BJ (cell line): ENCODE results near the gene LCA5L. TPM values are rescaled to one million over a fixed set of nuclear protein-coding genes. Genes with fewer than 3 reads are reported as not detected.
"Not testable (repeated sequence)": the region's sequence is repeated elsewhere in the genome, so short reads cannot be mapped to it uniquely, and the experiment has no call there.

Experiments used
- CTCF ChIA-PET: fragments of 350-600 bp; formaldehyde crosslinking; extraction: SDS; loops from one replicate; lab custom pipeline; 2021; ENCODE audit warnings: antibody characterized with exemption, inconsistent platforms; lab: Yijun Ruan, JAX
- POLR2A ChIA-PET: fragments of 300-600 bp; sonication (Branson Sonifier 250); formaldehyde crosslinking; extraction: SDS; loops from one replicate; lab custom pipeline; 2021; ENCODE audit warnings: antibody characterized with exemption; lab: Charles Lee
- DNase-seq: peaks from one replicate; pipeline ENCODE4 v3.0.0-alpha.2; 2011; ENCODE audit warnings: low read depth
- H3K27me3 ChIP-seq: 2 replicates; pipeline ENCODE4 v1.6.0; 2011; ENCODE audit warnings: low read length; ENCODE audit not compliant: control insufficient read depth, insufficient read depth
- H3K36me3 ChIP-seq: 2 replicates; pipeline ENCODE4 v1.5.1; 2011; ENCODE audit warnings: low read length; ENCODE audit not compliant: control insufficient read depth, insufficient read depth
- H3K4me3 ChIP-seq: 2 replicates; pipeline ENCODE4 v1.5.1; 2011; ENCODE audit warnings: low read depth, mild to moderate bottlenecking, control low read depth, low read length
- polyA plus RNA-seq: library from polyadenylated mRNA; depleted of rRNA; stranded (reverse); fragments of >200 nt; gene quantifications from 2 replicates; pipeline ENCODE4 v1.2.3, GENCODE V29; 2011
- TF ChIP-seq, protein P1 (sequence below): IDR thresholded peaks from 2 replicates; pipeline ENCODE4 v1.5.1; 2011; ENCODE audit warnings: low read depth, mild to moderate bottlenecking, control low read depth, inconsistent platforms, low read length, moderate library complexity; ENCODE audit not compliant: insufficient read depth

The LCA5L gene
- polyA plus RNA-seq, 1 experiment, result 0.69 TPM

DNA sequence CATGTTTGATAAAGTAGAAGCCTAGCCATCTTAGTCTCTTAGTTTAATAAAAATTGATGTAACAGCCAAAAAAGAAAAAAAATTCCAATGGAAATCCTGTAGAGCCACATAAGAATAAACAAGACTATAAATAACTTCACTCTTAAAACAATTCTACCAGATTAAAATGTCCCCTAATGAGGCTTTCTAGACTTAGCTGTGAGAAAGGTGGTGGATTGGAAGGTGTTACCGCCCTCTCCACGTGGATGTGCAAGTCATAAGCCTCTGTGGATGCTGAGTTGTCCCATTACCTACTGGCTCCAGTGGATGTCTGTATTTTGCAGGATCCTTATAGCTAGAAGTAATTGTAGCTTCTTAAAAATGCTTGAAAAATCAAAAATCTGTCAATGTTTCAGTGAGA is 14.6 kb downstream of the LCA5L start:
- Histone ChIP-seq H3K4me3 (no peak overlapping the region), H3K27me3 (no peaks in the 10 kb centered on the region), H3K36me3 (no peaks in the 10 kb centered on the region)
- TF ChIP-seq, protein P1, sequence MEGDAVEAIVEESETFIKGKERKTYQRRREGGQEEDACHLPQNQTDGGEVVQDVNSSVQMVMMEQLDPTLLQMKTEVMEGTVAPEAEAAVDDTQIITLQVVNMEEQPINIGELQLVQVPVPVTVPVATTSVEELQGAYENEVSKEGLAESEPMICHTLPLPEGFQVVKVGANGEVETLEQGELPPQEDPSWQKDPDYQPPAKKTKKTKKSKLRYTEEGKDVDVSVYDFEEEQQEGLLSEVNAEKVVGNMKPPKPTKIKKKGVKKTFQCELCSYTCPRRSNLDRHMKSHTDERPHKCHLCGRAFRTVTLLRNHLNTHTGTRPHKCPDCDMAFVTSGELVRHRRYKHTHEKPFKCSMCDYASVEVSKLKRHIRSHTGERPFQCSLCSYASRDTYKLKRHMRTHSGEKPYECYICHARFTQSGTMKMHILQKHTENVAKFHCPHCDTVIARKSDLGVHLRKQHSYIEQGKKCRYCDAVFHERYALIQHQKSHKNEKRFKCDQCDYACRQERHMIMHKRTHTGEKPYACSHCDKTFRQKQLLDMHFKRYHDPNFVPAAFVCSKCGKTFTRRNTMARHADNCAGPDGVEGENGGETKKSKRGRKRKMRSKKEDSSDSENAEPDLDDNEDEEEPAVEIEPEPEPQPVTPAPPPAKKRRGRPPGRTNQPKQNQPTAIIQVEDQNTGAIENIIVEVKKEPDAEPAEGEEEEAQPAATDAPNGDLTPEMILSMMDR, result no peak
- CTCF ChIA-PET, result interaction anchor here (0.9 to 3.7 kb wide), 2 partner anchors 10 to 14 kb away, joined by 3 to 25 read pairs; no protein-coding TSS in a partner anchor
- DNase-seq, result no peak
- POLR2A ChIA-PET, result no interaction called here

DNA sequence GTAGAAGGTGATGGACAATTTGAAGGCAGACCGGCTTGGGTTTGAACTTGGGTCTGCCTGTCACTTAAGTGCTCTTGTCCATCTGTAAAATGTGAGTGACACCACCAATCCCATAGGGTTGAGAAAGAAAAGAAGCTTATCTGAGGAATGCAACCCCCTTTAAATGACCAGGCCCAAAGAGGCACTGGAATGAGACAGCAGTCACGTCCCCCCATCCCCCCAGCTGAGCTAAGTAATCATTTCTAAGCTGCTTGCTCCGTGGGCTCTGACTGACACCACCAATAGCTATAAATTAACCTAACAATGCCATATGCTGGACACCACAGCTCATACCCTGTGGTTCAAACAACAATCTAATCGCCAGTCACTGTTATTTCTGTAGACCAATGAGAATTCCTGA is 15.1 kb downstream of the LCA5L start:
- Histone ChIP-seq H3K4me3 (no peak overlapping the region), H3K27me3 (no peaks in the 10 kb centered on the region), H3K36me3 (no peaks in the 10 kb centered on the region)
- POLR2A ChIA-PET, result no interaction called here
- TF ChIP-seq, protein P1, result no peak
- DNase-seq, result no peak
- CTCF ChIA-PET, result interaction anchor here (0.9 to 3.7 kb wide), 2 partner anchors 11 to 14 kb away, joined by 3 to 25 read pairs; no protein-coding TSS in a partner anchor

DNA sequence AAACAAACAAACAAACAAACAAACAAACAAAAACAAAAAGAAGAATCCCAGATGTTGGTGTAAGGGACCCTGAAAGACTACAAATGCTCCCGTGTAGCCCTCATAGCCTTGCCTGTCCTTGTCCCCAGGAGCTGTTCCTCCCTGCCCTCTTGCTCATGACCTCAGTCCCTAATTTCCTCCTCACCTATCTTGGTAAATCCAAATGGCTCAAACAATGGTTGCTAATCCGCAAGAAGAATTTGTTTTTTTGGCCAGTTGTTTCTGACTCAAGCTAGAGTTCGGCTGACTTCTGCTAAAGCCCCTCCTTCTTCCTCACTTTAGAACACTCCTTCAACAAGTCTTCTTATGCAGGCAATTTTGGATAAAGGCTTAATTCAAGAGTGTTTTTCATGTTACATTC is 15.6 kb downstream of the LCA5L start:
- POLR2A ChIA-PET, result no interaction called here
- no peak overlapping the region for H3K4me3 ChIP-seq
- TF ChIP-seq, protein P1, result no peak
- CTCF ChIA-PET, result interaction anchor here (3.7 kb wide), 1 partner anchor 11 kb away, joined by 25 read pairs; no protein-coding TSS in a partner anchor
- no peaks in the 10 kb centered on the region for H3K27me3 ChIP-seq
- no peaks in the 10 kb centered on the region for H3K36me3 ChIP-seq
- DNase-seq, result no peak

DNA sequence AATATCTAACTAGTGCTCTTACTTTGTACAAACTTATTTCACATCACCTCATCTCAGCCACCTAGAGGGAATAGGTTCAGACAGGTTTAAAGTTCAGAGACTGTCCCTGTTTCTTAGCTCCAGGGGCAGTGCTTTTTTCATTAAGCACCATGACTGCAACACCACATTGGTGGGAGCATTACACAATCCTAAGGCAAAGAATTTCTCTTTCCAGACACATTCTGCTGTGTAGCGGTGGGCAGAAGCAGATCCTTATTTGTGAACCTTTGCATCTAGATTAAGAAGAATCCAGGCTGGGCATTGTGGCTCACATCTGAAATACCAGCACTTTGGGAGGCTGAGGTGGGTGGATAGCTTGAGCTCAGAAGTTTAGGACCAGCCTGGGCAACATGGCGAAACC is 16.1 kb downstream of the LCA5L start:
- no peak for DNase-seq
- Histone ChIP-seq H3K4me3 (no peak overlapping the region), H3K36me3 (no peaks in the 10 kb centered on the region), H3K27me3 (no peaks in the 10 kb centered on the region)
- ChIA-PET CTCF (interaction anchor here (3.7 kb wide), 1 partner anchor 12 kb away, joined by 25 read pairs; no protein-coding TSS in a partner anchor), POLR2A (no interaction called here)
- TF ChIP-seq, protein P1, result no peak

DNA sequence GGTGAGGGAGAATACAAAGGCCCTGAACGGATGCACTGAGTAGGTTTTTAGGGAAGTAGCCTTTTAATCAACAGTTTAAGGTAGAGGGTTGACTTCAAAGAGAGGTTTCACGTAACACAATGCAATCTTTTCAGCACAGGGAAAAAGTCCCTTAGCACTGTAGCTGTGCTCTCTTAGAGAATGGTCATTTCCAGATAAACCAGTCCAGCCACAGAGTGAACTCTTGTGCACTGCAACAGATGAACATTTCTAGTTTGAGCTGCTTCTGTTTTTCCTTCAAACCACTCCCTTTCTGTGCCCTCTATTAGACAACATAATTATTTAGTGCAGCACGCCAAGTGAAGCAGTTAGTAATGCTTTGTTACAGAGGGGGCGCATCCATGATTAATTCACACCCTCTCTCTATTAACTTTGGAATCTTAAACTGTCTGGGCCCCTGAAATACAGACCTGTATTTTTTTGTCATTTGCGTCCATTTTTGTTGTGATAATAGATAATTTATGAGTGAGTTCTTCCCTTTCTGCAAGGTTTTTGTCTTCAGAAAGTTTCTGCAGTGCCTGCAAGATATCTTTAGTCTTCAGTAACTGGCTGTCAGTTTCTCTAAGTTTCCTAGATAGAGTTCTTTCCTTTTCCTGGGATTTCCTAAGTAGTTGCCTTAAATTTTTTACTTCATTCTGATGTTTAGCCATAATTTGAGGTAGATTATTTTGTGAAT is 22.9 kb downstream of the LCA5L start:
- TF ChIP-seq, protein P1, result no peak
- no peak for DNase-seq
- H3K4me3 ChIP-seq, result no peak overlapping the region
- ChIA-PET CTCF (interaction anchor here (0.7 to 1.5 kb wide), 2 partner anchors 19 to 35 kb away, joined by 3 read pairs; no protein-coding TSS in a partner anchor), POLR2A (no interaction called here)
- H3K27me3 ChIP-seq, result no peaks in the 10 kb centered on the region
- H3K36me3 ChIP-seq, result no peaks in the 10 kb centered on the region

DNA sequence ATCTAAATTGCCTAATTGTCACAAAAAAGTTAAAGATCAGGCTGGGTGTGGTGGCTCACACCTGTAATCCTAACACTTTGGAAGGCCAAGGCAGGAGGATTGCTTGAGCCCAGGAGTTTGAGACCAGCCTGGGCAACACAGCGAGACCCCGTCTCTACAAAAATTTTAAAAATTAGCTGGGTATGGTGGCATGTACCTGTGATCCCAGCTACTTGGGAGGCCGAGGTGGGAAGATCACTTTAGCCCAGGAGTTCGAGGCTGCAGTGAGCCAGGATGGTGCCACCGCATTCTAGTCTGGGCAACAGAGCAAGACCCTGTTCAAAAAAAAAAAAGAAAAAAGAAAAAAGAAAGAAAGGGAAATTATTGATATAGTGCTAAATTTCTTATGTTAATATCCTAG is 26.4 kb downstream of the LCA5L start:
- POLR2A ChIA-PET, H3K36me3 ChIP-seq, DNase-seq, H3K4me3 ChIP-seq, H3K27me3 ChIP-seq, CTCF ChIA-PET: not testable (repeated sequence)
